ENCODE data around the gene SART3.

- TF ChIP-seq EZH2 (IDR thresholded peaks at IDR 0.05; ENCODE audit: low read length) (no peak), CTCF (optimal IDR thresholded peaks at IDR 0.05 in 1 of 3, IDR thresholded peaks at IDR 0.05 in 1 of 3, conservative IDR thresholded peaks at IDR 0.05 in 1 of 3; ENCODE audit: extremely low read depth in 1 of 3, insufficient read depth in 2 of 3, low read length in 3 of 3) (no peak)
These were observed 927 bp upstream of the SART3 start for GRCh38 chr12:108561852-108562347.
